Brain pericyte (primary cell): ENCODE data around the gene WNT3A.

ENCODE experiments used
- DNase-seq: peaks from one replicate; pipeline ENCODE4 v3.0.0-alpha.2; 2012; ENCODE audit warnings: low read depth, low spot score

WNT3A gene

DNA sequence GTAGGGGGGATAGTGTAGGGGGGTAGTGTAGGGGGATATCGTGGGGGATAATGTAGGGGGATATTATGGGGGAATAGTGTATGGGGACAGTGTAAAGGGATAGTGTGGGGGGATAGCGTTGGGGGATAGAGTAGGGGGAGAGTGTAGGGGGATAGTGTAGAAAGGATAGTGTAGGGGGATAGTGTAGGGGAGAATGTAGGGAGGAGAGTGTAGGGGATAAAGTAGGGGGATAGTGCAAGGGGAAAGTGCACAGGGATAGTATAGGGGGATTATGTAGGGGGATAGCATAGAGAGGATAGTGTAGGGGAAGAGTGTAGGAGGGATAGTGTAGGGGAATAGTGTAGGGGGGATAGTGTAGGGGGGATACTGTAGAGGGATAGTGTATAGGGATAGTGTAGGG is 63.4 kb downstream of the WNT3A start:
- DNase-seq: no peak

DNA sequence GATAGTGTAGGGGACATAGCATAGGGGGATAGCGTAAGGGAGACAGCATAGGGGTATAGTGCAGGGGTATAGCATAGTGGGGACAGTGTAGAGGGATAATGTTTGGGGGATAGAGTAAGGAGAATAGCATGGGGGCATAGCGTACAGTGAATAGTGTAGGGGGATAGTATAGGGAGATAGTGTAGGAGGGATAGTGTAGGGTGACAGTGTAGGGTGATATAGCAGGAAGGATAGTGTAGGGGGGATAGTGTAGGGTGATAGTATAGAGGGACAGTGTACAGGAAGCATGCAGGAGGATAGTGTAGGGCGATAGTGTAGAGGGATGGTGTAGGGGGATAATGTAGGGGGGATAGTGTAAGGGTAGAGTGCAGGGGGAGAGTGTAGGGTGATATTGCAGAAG is 64.1 kb downstream of the WNT3A start:
- DNase-seq: no peak

DNA sequence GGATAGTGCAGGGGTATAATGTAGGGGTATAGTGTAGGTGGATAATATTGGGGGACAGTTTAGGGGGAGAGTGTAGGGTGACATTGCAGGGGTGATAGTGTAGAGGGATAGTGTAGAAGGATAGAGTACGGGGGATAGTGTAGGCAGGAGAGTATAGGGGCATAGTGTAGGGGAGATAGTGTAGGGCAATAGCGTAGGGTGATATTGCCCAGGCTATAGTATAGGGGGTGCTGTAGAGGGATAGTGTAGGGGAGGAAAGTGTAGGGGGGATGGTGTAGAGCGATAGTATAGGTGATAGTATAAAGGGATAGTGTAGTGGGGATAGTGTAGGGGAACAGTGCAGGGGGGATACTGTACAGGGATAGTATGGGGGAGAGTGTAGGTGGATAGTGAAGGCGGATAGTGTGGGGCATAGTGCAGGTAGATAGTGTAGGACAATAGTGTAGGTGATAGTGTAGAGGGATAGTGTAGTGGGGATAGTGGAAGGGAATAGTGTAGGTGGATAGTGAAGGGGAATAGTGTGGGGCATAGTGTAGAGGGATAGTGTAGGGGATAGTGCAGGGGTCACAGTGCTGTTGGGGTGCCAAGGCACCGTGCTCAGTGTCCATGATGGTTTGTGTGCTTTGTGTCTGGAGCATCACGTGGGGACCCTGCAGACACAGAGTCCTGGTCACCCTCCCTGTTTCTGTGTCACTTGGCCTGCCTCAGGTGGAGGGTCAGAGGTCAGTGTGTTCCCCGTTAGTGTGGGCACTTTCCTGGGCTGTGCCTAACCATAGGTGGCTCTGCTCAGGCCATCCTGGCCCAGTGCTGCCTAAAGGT is 65.2 kb downstream of the WNT3A start:
- no peak for DNase-seq

DNA sequence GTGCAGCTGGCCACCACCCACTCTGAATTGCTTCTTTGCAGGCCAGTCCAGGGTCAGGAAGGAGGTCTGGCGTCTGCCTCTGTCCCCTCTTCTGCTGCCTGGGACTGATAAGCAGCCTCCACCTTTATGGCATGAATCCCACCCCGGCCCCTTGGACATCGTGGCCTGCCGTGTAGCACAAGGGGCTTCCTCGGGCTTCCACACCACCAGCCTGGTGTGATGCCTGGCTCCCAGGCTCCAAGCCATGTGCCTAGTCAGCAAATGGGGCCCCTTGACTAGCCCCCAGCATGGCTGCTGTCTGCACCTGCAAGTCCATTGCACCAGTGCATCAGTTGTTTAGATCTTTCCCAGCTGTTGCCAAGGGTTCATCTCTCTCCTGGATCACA is 65.9 kb downstream of the WNT3A start:
- no peak for DNase-seq

DNA sequence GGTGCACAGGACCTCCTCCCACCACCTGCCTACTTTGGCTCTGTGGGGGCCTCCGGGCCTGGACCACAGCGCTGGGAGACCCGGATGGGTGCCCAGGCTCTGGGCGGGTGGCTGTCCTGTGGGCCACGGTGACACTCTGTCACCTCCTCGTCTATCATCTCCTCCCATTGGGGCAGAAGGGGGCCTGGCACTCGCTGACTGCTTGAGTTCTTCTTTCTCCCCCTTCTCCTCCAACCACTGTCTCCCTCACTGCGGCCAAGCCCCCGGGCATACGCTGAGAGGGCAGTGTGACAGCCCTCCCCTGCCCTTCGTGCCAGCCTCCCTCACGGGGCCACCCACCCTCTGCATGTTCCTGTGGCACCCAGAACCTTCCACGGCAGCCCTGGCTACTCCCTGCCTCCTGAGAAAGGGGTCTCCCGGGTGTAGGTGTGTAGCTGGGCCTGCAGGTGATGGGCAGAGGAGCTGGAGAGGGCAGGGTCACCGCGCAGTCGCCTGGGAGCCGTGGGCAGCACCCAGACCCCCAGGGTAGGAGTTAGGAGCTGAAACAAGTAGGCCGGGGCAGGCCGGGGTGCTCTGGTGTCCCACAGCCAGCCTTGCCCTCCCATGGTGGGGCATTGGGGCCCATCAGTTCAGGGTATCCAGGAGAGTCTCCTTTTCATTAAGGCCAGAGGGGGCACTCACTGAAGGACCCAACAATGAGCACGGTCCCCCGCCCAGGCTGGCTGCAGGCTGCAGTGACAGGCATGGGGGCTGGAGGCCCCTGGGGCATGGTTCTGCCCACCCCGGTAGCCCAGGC is 66.5 kb downstream of the WNT3A start:
- DNase-seq: no peak

DNA sequence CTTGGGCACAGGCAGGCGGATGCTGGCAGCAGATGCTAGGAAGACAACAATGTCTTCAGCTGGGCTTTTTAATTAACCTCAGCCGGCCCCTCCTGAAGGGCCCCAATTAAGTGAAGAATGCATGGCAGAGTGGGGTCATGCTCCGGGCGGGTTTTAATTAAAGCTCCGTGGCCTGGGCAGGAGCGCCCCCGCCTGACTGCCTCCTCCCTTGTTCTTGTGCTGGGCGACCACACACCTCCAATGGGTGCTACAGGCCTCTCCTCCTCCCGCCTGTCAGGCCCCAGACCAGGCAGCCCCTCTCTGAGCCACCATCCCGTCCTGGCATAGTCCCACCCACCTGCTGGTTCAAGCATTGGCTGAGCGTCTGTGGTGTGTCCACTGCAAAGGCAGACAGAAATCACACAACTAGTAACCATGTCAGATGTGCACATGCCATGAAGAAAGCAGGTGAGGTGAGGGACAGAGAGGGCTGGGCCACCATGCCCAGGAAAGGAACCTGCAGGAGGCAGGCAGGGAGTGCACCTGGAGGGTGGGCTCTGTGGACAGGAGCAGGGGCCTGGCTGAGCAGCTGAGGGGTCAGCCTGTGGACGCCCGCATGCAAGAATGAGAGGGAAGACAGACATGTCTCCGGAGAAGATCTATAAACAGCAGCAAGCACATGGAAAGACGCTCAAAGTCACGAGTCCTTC is 67.2 kb downstream of the WNT3A start:
- DNase-seq: no peak

DNA sequence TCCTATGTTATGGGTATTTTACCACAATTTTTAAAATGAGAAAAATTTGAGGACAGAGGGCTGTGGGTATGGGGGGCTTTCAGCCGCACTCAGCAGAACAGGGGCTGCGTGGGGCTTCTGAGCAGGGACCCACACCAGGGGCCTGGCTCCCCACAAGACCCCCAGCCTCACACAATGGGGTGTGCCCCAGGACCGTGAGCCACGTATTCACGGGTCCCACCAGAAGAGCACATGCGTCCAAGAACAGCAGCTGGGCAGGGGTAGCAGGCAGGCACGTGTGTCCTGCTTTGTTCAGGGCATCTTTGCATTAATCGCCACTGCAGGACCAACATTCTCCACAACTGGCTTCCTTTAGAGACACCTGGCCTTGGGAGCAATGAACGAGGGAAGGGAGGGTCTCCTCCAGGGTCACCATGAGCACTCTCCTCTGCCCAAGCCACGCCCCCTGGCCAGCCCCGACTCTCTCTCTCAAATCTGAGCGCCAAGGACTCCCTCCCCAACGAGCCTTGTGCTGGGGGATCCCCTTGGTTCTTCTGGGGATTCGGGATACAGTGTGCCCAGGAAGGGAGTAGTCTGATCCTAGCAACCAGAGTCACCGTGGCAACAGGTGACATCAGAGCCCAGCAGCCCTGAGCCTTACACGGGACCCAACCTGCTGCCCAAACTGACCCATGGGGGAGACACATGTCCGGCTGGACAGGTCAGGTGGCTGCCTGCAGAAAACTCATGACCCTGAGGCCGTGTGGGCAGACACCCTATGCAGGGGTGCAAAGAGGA is 68.3 kb downstream of the WNT3A start:
- no peak for DNase-seq

DNA sequence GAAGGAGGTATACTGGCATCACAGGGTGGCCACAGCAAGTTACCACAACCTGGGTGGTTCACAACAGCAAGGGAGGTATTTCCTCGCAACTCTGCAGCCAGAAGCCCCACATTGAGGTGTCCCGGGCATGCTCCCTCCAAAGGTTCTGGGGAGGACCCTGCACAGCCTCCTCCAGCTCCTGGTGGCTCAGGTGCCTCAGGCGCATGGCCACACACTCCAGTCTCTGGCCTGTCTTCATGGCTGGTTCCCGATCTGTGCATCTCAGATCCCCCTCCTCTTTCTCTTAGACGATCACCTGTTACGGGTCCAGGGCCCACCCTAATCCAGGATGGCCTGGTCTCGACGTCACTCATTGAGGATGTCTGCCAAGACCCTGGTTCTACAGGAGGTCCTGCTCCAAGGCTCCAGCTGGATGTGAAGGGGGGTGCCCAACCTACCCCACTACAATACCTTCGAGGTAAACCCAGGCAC is 69.0 kb downstream of the WNT3A start:
- no peak for DNase-seq

DNA sequence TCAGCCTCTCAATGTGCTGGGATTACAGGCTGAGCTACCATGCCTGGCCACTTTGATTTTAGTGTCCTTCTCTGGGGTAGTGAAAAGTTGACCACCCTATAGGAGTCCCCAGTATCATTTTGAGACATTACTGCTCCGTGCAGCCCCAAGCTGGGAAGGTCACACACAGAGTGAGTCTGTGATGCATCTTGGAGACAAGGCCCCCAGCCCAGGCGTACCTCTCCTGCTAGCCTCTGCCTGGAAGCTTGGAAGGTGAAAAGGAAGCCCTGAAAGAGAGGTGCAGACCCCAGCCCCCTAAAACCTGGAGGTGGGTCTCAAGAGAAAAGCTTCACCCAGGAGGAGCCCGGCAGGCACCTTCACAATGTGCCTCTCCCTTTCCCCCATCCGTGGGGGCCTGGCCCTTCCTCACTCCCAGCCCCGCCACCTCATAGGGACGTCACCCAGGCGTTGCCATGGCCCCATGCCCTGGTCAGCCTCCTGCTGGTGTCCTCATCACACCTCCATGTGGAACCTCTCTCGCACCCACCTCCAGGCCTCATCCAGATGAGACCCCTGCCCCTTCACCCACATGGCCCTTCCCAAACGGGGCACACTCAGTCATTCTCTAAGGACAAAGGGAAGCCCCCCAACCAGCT is 70.1 kb downstream of the WNT3A start:
- DNase-seq: no peak

DNA sequence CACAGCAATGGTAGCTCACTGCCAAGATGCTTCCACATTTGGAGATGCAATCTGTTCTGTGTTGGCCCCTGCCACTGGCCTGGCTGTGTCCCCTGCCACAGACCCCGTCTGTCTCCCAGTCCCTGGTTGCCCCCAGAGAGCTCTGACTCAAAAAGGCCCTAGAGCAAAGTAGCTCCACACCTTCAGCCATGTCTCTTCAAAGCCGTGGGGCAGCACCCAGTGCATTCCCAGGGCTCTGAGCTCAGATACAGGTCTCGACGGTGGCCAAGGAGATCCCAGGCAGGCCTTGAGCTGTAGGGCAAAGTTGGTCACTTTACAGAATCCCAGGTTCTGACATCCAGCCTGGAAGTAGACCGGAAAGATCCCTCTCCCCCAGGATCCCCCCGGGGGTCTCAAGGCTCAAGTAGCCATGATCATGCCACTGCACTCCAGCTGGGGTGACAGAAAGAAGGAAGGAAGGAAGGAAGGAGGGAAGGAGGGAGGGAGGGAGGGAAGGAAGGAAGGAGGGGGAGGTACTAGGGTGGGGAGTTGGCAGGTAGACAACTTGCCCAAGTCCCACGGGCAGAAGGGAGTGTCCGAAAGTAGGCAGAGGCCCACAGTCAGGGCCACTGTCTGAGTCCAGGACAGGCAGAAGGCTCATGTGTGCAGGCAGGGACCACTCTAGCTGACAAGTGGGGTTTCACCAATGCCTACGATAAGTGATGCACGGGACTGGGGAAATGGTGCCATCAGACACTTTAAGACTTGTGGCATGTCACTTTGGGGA is 71.0 kb downstream of the WNT3A start:
- DNase-seq: no peak

DNA sequence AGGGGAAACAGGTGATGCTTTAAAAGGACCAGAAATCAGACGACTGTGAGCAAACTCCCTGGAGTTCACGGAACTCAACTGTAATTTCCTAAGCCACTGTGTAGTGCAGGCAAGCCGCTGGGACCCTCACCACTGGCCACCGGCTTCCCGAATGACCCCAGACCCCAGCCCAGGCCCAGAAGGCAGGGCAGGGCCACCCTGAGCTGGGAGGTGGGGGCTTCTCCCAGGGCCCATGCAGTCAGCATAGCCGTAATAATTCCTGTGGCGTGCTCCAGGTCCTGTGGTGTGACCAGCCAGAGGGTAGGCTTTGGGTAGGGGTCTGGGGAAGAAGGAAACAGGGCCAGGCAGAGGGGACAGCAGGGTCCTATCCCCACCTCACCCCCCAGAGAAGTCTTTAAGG is 72.2 kb downstream of the WNT3A start:
- no peak for DNase-seq

DNA sequence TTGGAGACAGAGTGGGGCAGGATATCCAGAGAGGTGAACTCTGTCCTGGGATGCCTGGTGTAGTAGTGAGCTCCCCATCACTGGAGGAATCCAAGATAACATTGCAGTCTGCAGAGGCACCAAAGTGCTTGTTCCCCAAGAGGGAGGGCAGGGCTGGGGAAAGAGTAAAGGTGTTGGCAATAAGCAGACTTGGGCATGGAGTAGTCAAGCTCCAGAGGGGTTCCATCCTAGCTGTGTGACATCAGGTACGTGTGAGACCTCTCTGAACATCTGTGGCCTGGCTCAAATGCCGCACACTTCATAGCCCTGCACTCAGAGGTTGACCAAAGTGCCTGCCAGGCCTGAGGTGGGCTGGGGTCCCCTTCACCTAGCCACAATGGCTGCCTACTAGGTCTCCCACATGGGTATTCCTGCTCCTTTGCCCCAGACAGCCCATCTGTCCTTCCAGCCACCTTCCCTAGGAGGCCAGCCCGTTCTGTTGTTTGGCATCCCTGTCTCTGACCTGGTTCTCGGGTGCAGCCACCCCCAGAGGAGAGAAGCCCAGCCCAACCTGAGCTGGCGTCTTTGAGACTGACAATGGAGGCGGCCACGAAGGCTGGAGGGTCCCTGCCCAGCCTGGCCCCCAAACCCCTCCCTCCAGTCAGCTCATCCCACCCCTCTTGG is 72.9 kb downstream of the WNT3A start:
- DNase-seq: no peak

DNA sequence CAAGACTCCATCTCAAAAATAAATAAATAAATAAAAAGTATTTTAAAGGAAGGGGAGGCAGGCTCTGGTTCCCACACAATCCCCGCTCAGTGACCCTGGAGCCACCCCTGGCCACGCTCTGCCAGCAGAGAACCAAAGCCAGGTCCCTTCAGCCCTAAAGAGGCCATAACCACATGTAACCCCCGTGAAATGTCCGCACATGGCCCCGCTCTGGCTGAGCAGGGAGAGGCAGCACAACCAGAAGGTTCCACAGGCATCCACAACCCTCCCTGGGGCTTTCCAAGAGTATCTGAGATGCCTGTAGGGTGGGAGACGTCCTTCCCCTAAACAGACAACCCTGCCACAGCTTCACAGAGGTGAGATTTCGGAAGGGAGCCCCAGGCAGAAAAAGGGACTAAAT is 74.3 kb downstream of the WNT3A start:
- no peak for DNase-seq

DNA sequence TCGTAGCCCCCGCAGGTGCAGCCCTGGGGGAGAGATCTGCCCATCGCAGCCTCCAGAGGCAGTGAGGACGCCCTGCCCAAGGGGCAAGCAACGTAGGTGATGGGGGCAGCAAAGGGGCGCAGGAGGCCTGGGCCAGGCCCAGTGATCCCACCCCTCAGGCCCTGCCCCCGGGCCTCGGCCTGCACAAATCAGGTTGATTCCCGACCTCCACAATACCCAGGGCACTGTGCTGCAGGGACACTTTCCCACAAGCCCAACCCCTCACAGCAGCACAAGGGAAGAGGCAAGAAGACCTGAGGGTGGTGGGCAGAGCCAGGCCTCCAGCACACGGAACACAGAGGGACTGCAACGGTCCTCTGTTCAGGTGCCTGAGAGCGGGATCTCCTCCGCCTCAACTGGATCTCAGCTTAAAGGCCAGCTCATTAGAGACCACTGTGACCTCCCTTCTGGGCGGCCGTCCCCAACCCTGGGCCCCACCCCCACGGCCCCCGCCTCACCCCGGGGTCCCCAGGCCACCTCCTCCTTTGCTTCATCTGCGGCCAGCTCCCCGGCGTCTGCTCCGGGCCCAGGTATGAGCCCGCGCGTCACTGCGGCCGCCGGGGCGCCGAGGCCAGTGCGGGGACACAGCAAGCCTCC is 74.9 kb downstream of the WNT3A start:
- no peak for DNase-seq

DNA sequence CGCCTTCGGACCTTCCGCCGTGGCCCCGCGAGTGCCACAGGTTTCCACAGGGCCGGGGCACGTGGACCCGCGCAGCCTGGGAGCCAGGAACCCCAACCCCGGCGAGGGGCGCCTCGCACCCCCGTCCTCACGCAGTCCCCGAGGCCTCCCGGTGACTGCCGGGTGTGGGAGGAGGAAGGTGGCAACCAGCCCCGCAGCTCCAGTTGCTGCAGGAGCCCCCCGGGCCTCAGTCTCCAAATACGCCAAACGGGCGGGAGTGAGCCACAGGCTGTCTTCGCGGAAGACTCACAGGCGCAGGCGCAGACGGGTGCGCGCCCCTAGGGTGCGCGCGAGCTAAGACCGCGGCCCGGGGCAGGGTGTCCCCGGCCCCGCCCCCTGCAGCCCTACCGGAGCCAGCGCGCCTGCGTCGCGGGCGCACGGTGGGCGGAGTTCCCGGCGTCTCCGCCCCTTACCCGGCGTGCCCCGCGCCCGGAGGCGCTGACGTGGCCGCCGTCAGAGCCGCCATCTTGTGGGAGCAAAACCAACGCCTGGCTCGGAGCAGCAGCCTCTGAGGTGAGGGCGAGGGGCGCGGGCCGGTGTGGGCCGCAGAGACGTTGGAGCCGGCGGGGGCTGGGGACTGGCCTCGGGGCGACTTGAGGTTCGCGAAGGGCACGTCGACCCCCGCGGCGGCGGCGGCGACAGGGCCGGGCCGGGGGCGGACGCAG is 75.6 kb downstream of the WNT3A start, which contains the start of gene ARF1:
Gene ARF1 (plus strand): TSS at position 495 of the 704 bp plus-strand sequence. CDS start 14,407 bp downstream, outside the sequence.
- peak; percentile 65 for DNase-seq

DNA sequence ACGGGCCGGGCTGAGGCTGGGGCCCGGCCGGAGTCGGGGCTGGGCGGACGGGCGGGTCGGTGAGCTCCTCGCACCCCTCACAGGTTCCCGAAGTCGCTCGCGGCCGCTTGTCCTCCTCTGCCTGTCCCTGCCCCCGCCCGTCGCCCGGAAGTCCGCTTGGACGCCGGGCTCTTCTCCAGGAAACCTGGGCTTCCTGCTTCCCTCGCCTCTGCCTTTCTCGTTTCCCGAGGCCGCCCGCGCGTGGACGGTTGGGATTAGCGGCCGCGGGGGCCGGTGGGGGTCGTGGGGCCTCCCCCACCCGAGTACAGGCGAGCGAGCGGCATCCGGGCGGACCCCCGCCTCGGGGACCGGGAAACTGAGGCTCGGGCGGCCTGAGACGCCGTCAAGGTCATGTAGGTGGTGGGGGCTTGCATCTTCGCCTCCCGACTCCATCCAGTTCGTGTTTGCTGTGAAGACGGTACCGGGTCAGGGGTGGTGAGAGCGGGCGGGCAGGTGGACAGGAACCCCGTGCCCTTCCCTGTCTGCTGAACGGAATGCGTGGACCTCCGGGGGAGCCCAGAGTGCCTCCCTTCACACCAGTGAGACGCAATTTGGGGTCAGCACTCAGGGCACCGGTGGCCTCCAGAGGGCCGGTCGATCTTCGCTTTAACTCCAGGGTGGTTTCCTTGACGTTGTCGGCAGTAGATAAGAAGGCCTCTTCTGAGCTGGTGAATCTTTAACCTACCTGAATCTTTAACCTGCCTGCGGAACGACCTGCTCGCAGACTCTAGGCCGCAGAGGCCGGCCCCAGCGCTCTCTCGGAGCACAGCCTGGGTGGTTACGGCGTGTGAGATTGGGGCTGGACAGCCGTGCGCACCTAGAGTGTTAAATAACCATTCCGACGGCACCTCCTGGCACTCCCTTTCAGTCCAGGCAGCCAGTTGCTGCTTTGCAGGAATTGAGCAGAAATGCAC is 76.4 kb downstream of the WNT3A start:
- DNase-seq: no peak

DNA sequence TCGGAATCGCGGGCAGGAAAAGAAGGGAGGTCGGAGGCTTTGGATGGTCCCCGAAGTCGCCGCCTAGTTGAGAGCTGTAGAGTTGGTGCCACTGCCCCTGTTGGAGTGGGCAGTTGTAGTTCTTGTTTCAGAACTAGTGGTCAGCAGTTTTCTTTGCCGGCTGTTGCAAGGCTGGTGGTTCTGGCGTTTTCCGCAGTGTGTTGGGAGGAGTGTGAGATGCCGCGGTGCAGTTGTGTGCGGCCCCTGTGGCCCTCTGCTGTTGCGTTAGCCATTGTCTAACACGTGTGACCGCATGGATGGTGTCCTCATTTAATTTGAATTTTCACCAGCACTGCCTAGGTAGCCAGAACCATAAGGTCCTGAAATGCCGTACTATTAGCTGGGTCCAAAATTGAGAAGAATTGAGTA is 77.1 kb downstream of the WNT3A start:
- DNase-seq: no peak
